ENCODE data around the gene COQ8B.

DNA sequence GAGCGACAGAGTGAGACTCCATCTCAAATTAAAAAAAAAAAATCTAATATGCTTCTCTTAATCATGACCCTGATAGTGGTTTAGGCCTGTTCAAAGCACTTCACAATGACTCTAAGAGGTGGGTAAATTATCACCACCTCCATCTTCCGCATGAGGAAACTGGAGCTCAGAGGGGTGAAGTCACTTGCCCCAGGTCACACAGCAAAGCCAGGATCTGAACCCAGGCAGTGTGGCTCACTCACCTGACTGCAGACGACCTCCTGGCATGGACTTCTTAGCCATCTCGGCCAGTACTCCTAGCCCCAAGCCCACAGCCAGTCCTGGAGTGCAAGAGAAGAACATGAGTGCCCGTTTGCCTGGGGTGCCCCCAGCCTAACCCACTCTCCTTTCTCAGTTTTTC, 6.9 kb downstream of the COQ8B start:
- TF ChIP-seq, protein P1, sequence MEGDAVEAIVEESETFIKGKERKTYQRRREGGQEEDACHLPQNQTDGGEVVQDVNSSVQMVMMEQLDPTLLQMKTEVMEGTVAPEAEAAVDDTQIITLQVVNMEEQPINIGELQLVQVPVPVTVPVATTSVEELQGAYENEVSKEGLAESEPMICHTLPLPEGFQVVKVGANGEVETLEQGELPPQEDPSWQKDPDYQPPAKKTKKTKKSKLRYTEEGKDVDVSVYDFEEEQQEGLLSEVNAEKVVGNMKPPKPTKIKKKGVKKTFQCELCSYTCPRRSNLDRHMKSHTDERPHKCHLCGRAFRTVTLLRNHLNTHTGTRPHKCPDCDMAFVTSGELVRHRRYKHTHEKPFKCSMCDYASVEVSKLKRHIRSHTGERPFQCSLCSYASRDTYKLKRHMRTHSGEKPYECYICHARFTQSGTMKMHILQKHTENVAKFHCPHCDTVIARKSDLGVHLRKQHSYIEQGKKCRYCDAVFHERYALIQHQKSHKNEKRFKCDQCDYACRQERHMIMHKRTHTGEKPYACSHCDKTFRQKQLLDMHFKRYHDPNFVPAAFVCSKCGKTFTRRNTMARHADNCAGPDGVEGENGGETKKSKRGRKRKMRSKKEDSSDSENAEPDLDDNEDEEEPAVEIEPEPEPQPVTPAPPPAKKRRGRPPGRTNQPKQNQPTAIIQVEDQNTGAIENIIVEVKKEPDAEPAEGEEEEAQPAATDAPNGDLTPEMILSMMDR (IDR thresholded peaks at IDR 0.05): no peak
- no peak for TF ChIP-seq POLR2A (IDR thresholded peaks at IDR 0.05)
